Lower lobe of right lung (tissue), 2 donors: ENCODE results near the gene APLNR. TPM values are rescaled to one million over a fixed set of nuclear protein-coding genes. Genes with fewer than 3 reads are reported as not detected.
A peak's percentile ranks its signal among the peaks of the same experiment; 100 is the strongest.

Source experiments
- ATAC-seq, 2 donors: fragments of 200-7000 bp; cut with Tn5 transposase; one replicate each; pipeline ENCODE4 v1.9.1; 2020 to 2022; ENCODE audit warnings: mild to moderate bottlenecking in 2 of 2, moderate library complexity in 2 of 2
- DNase-seq: peaks from one replicate; pipeline ENCODE4 v3.0.0-alpha.2; 2020
- H3K27ac ChIP-seq: fragments of 200-600 bp; one replicate; pipeline ENCODE4 v1.8.0; 2022
- H3K27me3 ChIP-seq: fragments of 200-600 bp; one replicate; pipeline ENCODE4 v1.8.0; 2022; ENCODE audit warnings: low read depth
- H3K36me3 ChIP-seq: fragments of 200-600 bp; one replicate; pipeline ENCODE4 v1.8.0; 2022; ENCODE audit warnings: mild to moderate bottlenecking
- H3K4me1 ChIP-seq: fragments of 200-600 bp; one replicate; pipeline ENCODE4 v1.8.0; 2022
- H3K4me3 ChIP-seq: fragments of 200-600 bp; one replicate; pipeline ENCODE4 v1.8.0; 2022; ENCODE audit warnings: mild to moderate bottlenecking
- H3K9me3 ChIP-seq: fragments of 200-600 bp; one replicate; pipeline ENCODE4 v1.8.0; 2022
- CTCF ChIP-seq: fragments of 200-600 bp; IDR thresholded peaks from one replicate; pipeline ENCODE4 v1.8.0; 2022; ENCODE audit warnings: antibody characterized with exemption, mild to moderate bottlenecking
- intact Hi-C: fragments of 100-400 bp; cut with DNase I; formaldehyde crosslinking; loops from one replicate; pipeline ENCODE4 v1.11.0; 2022
- total RNA-seq: library from RNA; stranded (reverse); fragmentation: NEBNext Ultra II Directional; extraction: Animal tissue kit (Norgen Biotek cat#: 25700); gene quantifications from one replicate; pipeline ENCODE4 v1.2.1, GENCODE V29; 2021
- donor health status: DM: no; HTN: yes; CAD: no; lungs with severe emphysema.

APLNR gene
- total RNA-seq, 1 donor from 2014 or later, result 4.1 TPM

GRCh38 chr11:57240757-57241156 lies 3.7 kb upstream of the APLNR start:
- intact Hi-C loops, result loop anchor here (10.0 kb wide), 1 partner anchor 116 kb away; no protein-coding TSS in a partner anchor
- no peak for TF ChIP-seq CTCF
- Histone ChIP-seq H3K36me3 (no peaks in the 10 kb centered on the region), H3K9me3 (no peaks in the 10 kb centered on the region), H3K27me3 (no peaks in the 10 kb centered on the region), H3K27ac (no peak overlapping the region), H3K4me1 (peaks cover 10% of the 10 kb centered on the region), H3K4me3 (no peak overlapping the region)
- DNase-seq (no peak), ATAC-seq (no peak)

DNA sequence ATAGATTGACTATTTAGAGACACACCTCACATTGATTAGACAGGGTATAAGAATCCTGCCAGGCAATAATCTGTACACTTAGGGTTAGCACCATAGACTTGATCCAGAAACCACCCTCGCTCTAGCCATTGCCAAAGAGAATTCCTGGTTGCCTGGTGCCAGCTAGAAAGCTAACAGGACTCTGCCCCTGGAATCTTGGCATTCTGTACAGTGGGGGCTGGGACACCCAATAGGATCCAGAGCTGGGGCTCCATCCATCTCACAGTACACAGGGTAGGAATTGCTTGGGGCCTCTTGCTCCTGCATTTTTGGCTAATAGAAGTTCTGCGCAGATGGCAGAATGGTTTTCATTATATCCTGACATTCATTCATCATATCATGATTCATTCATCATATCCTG lies 3.0 kb upstream of the APLNR start:
- DNase-seq, result no peak
- intact Hi-C loops, result loop anchor here (10.0 kb wide), 1 partner anchor 115 kb away; no protein-coding TSS in a partner anchor

GRCh38 chr11:57239348-57239747 lies 2.3 kb upstream of the APLNR start:
- intact Hi-C loops, result no loop called here
- no peaks in the 10 kb centered on the region for H3K36me3 ChIP-seq
- H3K4me3 ChIP-seq, result no peak overlapping the region
- no peak for TF ChIP-seq CTCF
- H3K9me3 ChIP-seq, result no peaks in the 10 kb centered on the region
- no peaks in the 10 kb centered on the region for H3K27me3 ChIP-seq
- ATAC-seq (no peak), DNase-seq (no peak)
- H3K27ac ChIP-seq, result no peak overlapping the region
- no peaks in the 10 kb centered on the region for H3K4me1 ChIP-seq

More for the DNA sequence above, 3.0 kb upstream of the APLNR start:
- Histone ChIP-seq H3K4me3 (no peak overlapping the region), H3K9me3 (no peaks in the 10 kb centered on the region), H3K27me3 (no peaks in the 10 kb centered on the region), H3K36me3 (no peaks in the 10 kb centered on the region), H3K4me1 (peaks cover 2% of the 10 kb centered on the region), H3K27ac (no peak overlapping the region)
- TF ChIP-seq CTCF, result no peak
- no peak for ATAC-seq

GRCh38 chr11:57235761-57236703 lies 1.0 kb downstream of the APLNR start:
- peak in 1 of 2 donors; percentile 40 for ATAC-seq
- Histone ChIP-seq H3K27me3 (no peaks in the 10 kb centered on the region), H3K4me3 (peak overlapping the region; percentile 19), H3K27ac (no peak overlapping the region), H3K9me3 (no peaks in the 10 kb centered on the region), H3K4me1 (no peaks in the 10 kb centered on the region), H3K36me3 (no peaks in the 10 kb centered on the region)
- TF ChIP-seq CTCF, result no peak
- no peak for DNase-seq
- intact Hi-C loops, result no loop called here

DNA sequence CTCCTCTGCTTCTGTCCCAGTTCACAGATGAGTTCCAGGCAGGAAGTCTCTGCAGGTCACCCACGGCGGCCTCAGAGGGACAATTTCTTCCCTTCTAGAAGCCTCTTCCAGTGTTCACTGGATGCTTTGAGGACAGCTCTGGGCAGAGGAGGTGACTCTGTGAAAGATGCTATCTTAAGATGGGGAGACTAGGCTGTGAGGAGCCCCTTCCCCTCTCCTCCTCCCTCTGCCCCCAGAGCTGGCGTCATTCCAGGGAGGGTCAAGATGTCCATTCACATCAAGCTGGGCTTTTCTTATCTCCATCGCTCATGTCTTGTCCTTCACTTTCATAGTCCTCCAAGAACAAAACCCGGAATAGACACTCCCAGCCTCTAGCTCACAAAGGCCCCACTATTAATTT lies 3.3 kb downstream of the APLNR start:
- Histone ChIP-seq H3K9me3 (no peaks in the 10 kb centered on the region), H3K36me3 (no peaks in the 10 kb centered on the region), H3K4me1 (no peaks in the 10 kb centered on the region), H3K27ac (no peak overlapping the region), H3K4me3 (no peak overlapping the region), H3K27me3 (no peaks in the 10 kb centered on the region)
- ATAC-seq (no peak), DNase-seq (no peak)
- intact Hi-C loops, result no loop called here
- TF ChIP-seq CTCF, result no peak
